Measurements from ENCODE around the gene DYSF.

The DYSF gene

GRCh38 chr2:71691747-71692441 lies 238.5 kb downstream of the DYSF start:
- no peak for DNase-seq (ENCODE audit: low read depth)

- DNase-seq (ENCODE audit: low read depth) = no peak
These were observed 239.4 kb downstream of the DYSF start for GRCh38 chr2:71692621-71693277.

- DNase-seq (ENCODE audit: low read depth) = no peak
These were observed 240.2 kb downstream of the DYSF start for GRCh38 chr2:71693286-71694270.

- no peak for DNase-seq (ENCODE audit: low read depth)
These were observed 241.3 kb downstream of the DYSF start for GRCh38 chr2:71694501-71695234.

GRCh38 chr2:71695235-71696120 lies 242.1 kb downstream of the DYSF start:
- no peak for DNase-seq (ENCODE audit: low read depth)

- no peak for DNase-seq (ENCODE audit: low read depth)
These were observed 243.0 kb downstream of the DYSF start for GRCh38 chr2:71696381-71696780.

- DNase-seq (ENCODE audit: low read depth) = no peak
These were observed 244.0 kb downstream of the DYSF start for GRCh38 chr2:71697106-71698004.

GRCh38 chr2:71699428-71699827 lies 246.1 kb downstream of the DYSF start:
- DNase-seq (ENCODE audit: low read depth) = no peak

GRCh38 chr2:71700041-71700657 lies 246.8 kb downstream of the DYSF start:
- no peak for DNase-seq (ENCODE audit: low read depth)

GRCh38 chr2:71700658-71701397 lies 247.5 kb downstream of the DYSF start:
- DNase-seq (ENCODE audit: low read depth) = no peak

GRCh38 chr2:71702071-71702970 lies 249.0 kb downstream of the DYSF start:
- no peak for DNase-seq (ENCODE audit: low read depth)

GRCh38 chr2:71702971-71703898 lies 249.9 kb downstream of the DYSF start:
- DNase-seq (ENCODE audit: low read depth) = no peak

- no peak for DNase-seq (ENCODE audit: low read depth)
These were observed 250.8 kb downstream of the DYSF start for GRCh38 chr2:71704131-71704561.

GRCh38 chr2:71704688-71705087 lies 251.3 kb downstream of the DYSF start:
- no peak for DNase-seq (ENCODE audit: low read depth)

GRCh38 chr2:71705171-71705960 lies 252.0 kb downstream of the DYSF start:
- DNase-seq (ENCODE audit: low read depth) = no peak

All from T follicular helper cell (primary cell).